GM12878 (cell line): Measurements from ENCODE around the gene KCNQ1. TPM values are rescaled to one million over a fixed set of nuclear protein-coding genes. Genes with fewer than 3 reads are reported as not detected.

Experiments used
- ATAC-seq: fragments of 200-7000 bp; cut with Tn5 transposase; 3 replicates; pipeline ENCODE4 v1.9.1; 2020; ENCODE audit warnings: mild to moderate bottlenecking, moderate library complexity
- BruUV-seq: library from RNA; stranded (reverse); fragments of 400-500 nt; replicated peaks from 2 replicates; lab custom pipeline; 2021; lab: Mats Ljungman, UMichigan
- CTCF ChIA-PET: fragments of 300-600 bp; sonication (Branson Sonifier 250); formaldehyde crosslinking; extraction: SDS; loops from one replicate; lab custom pipeline; 2021; ENCODE audit warnings: inconsistent platforms; lab: Yijun Ruan, JAX
- POLR2A ChIA-PET: fragments of 350-600 bp; formaldehyde crosslinking; extraction: SDS; loops from one replicate; lab custom pipeline; 2021; ENCODE audit warnings: inconsistent platforms; lab: Charles Lee
- RAD21 ChIA-PET: fragments of 300-600 bp; sonication (Branson Sonifier 250); formaldehyde crosslinking; loops from one replicate; lab custom pipeline; 2023; ENCODE audit warnings: antibody characterized with exemption; ENCODE audit not compliant: unreplicated experiment; lab: Charles Lee
- SMC1A ChIA-PET: fragments of 300-600 bp; sonication (Branson Sonifier 250); formaldehyde crosslinking; loops from one replicate; lab custom pipeline; 2023; ENCODE audit not compliant: unreplicated experiment, uncharacterized antibody; lab: Charles Lee
- DNase-seq: peaks from one replicate; pipeline ENCODE4 v3.0.0-alpha.2; 2011; ENCODE audit warnings: low read depth, low spot score
- FAIRE-seq: peaks from 3 replicates; lab custom pipeline; 2011; peaks lifted over from hg19 to GRCh38; lab: Jason Lieb, UNC
- H2AFZ ChIP-seq: 2 replicates; pipeline ENCODE4 v1.6.0; 2011; ENCODE audit warnings: low read depth, low read length, control low read depth; ENCODE audit not compliant: control insufficient read depth
- H3K27ac ChIP-seq: 2 replicates; pipeline ENCODE4 v1.5.1; 2011; ENCODE audit warnings: control low read depth; ENCODE audit not compliant: control insufficient read depth, insufficient read depth
- H3K27me3 ChIP-seq, 2 experiments: replicated peaks in 1 of 2; 2 replicates each; pipeline versions ENCODE4 v1.6.0 to v1.6.1; 2011; ENCODE audit warnings: low read length in 1 of 2; ENCODE audit not compliant: control insufficient read depth in 2 of 2, insufficient read depth in 2 of 2
- H3K36me3 ChIP-seq, 2 experiments: 2 replicates each; pipeline ENCODE4 v1.5.1; 2011; ENCODE audit warnings: low read length in 1 of 2; ENCODE audit not compliant: control insufficient read depth in 2 of 2, insufficient read depth in 2 of 2
- H3K4me1 ChIP-seq: 2 replicates; pipeline ENCODE4 v1.6.1; 2011; ENCODE audit warnings: mild to moderate bottlenecking, low read length, moderate library complexity, mixed read lengths; ENCODE audit not compliant: control insufficient read depth, insufficient read depth
- H3K4me2 ChIP-seq: 2 replicates; pipeline ENCODE4 v1.6.0; 2011; ENCODE audit warnings: control low read depth; ENCODE audit not compliant: control insufficient read depth, insufficient read depth
- H3K4me3 ChIP-seq: fragments of 200-600 bp; sonication (generic); 2 replicates; pipeline ENCODE4 v1.5.1; 2016
- H3K79me2 ChIP-seq: 2 replicates; pipeline ENCODE4 v1.6.0; 2011; ENCODE audit warnings: low read length; ENCODE audit not compliant: control insufficient read depth, insufficient read depth
- H3K9ac ChIP-seq: 2 replicates; pipeline ENCODE4 v1.8.0; 2011; ENCODE audit warnings: low read length, control low read depth, mixed read lengths; ENCODE audit not compliant: control insufficient read depth, insufficient read depth
- H3K9me3 ChIP-seq: replicated peaks from 3 replicates; pipeline ENCODE4 v1.5.1; 2011; ENCODE audit warnings: mild to moderate bottlenecking, low read length; ENCODE audit not compliant: control insufficient read depth, insufficient read depth
- H4K20me1 ChIP-seq: 2 replicates; pipeline ENCODE4 v1.6.0; 2011; ENCODE audit not compliant: control insufficient read depth, insufficient read depth
- ATF3 ChIP-seq: IDR thresholded peaks from 2 replicates; pipeline ENCODE4 v1.6.1; 2011; ENCODE audit warnings: low read depth, mild to moderate bottlenecking, low read length, moderate library complexity, borderline replicate concordance; ENCODE audit errors: extremely low read depth
- BACH1 ChIP-seq: fragments of 450-650 bp; IDR thresholded peaks from 2 replicates; pipeline ENCODE4 v1.6.1; 2017; ENCODE audit warnings: mild to moderate bottlenecking, borderline replicate concordance
- BCL11A ChIP-seq: IDR thresholded peaks from 2 replicates; pipeline ENCODE4 v1.6.1; 2011; ENCODE audit warnings: low read depth, low read length
- CBFB ChIP-seq: IDR thresholded peaks from 2 replicates; pipeline ENCODE4 v1.6.1; 2016; ENCODE audit warnings: antibody characterized with exemption, low read depth
- CBX3 ChIP-seq: fragments of 200-600 bp; sonication (generic); IDR thresholded peaks from 2 replicates; pipeline ENCODE4 v1.6.1; 2016; ENCODE audit warnings: low read depth, borderline replicate concordance
- E2F4 ChIP-seq: IDR thresholded peaks from 2 replicates; pipeline ENCODE4 v1.6.1; 2012; ENCODE audit warnings: low read depth, low read length, improper control_type of control experiment
- ETV6 ChIP-seq, 2 experiments: fragments of 450-650 bp in 1 of 2; IDR thresholded peaks in 1 of 2; conservative IDR thresholded peaks in 1 of 2; 2 replicates each; pipeline ENCODE4 v1.6.1; 2014; ENCODE audit warnings: antibody characterized with exemption in 1 of 2, borderline replicate concordance in 1 of 2, low read depth in 1 of 2, mild to moderate bottlenecking in 1 of 2, moderate library complexity in 1 of 2
- IRF3 ChIP-seq: fragments of 450-650 bp; IDR thresholded peaks from 2 replicates; pipeline ENCODE4 v1.6.1; 2014; ENCODE audit warnings: mild to moderate bottlenecking
- MTA3 ChIP-seq: IDR thresholded peaks from 2 replicates; pipeline ENCODE4 v1.6.1; 2012; ENCODE audit warnings: low read length, inconsistent platforms, borderline replicate concordance
- PML ChIP-seq: IDR thresholded peaks from 2 replicates; pipeline ENCODE4 v1.6.1; 2012; ENCODE audit warnings: low read length, inconsistent platforms
- POLR2AphosphoS2 ChIP-seq: IDR thresholded peaks from 2 replicates; pipeline ENCODE4 v1.6.1; 2011; ENCODE audit warnings: low read depth, mild to moderate bottlenecking, low read length, improper control_type of control experiment, moderate library complexity
- RAD21 ChIP-seq: IDR thresholded peaks from 2 replicates; pipeline ENCODE4 v1.6.1; 2011; ENCODE audit warnings: mild to moderate bottlenecking, low read depth, low read length, moderate library complexity; ENCODE audit not compliant: insufficient read depth
- SRF ChIP-seq, 2 experiments: IDR thresholded peaks; 2 replicates each; pipeline ENCODE4 v1.6.1; 2011; ENCODE audit warnings: low read depth in 2 of 2, low read length in 2 of 2, mild to moderate bottlenecking in 1 of 2, moderate library complexity in 1 of 2
- TCF3 ChIP-seq: IDR thresholded peaks from 2 replicates; pipeline ENCODE4 v1.6.1; 2012; ENCODE audit warnings: low read depth, mild to moderate bottlenecking, low read length, borderline replicate concordance; ENCODE audit not compliant: insufficient read depth
- TCF7 ChIP-seq: IDR thresholded peaks from 2 replicates; pipeline ENCODE4 v1.6.1; 2014; ENCODE audit warnings: antibody characterized with exemption, borderline replicate concordance
- ZNF274 ChIP-seq: IDR thresholded peaks from one replicate; pipeline ENCODE4 v1.8.0; 2011; ENCODE audit not compliant: insufficient read length, insufficient read depth
- WGBS: methylation state at CpG from one replicate; pipeline ENCODE4 v1.1.6; 2016; ENCODE audit warnings: low lambda C conversion rate; ENCODE audit not compliant: insufficient replicate concordance, insufficient coverage; ENCODE audit errors: missing lambda C conversion rate; 5-methylcytosine and 5-hydroxymethylcytosine counted together
- in situ Hi-C: fragments of 300-500 bp; cut with MboI; formaldehyde crosslinking; loops from 9 replicates; pipeline ENCODE4 v1.14.3; 2018; ENCODE audit warnings: mixed read lengths
- intact Hi-C: fragments of 100-400 bp; cut with micrococcal nuclease; formaldehyde crosslinking; loops from one replicate; pipeline ENCODE4 v1.14.2; 2022; ENCODE audit not compliant: unreplicated experiment
- polyA plus RNA-seq, 11 experiments: library from polyadenylated mRNA; depleted of rRNA in 4 of 11; unstranded in 6 of 11; stranded (reverse) in 5 of 11; fragments of >200 nt; fragmentation: Nextera tagmentation in 4 of 11; fragmentation: Illumina TruSeq in 1 of 11; extraction: Ambion mirVana in 4 of 11; extraction: Trizol in 1 of 11; gene quantifications; 1 replicate in 1 of 11; 2 replicates in 10 of 11; pipeline versions ENCODE4 v1.2.1 to v1.2.3, GENCODE V29; 2011 to 2016; ENCODE audit warnings: inconsistent platforms in 2 of 11, missing spikeins in 2 of 11, low read depth in 1 of 11
- total RNA-seq, 4 experiments: library from RNA; depleted of rRNA in 3 of 4; stranded (reverse); fragments of >200 nt in 3 of 4; fragmentation: Illumina TruSeq in 1 of 4; extraction: Trizol in 1 of 4; gene quantifications; 2 replicates each; pipeline versions ENCODE4 v1.2.1 to v1.2.3, GENCODE V29; 2013 to 2021

KCNQ1 gene
- total and polyA plus RNA-seq, 10 of the 15 experiments (the other 5 are each of a cell fraction or from before 2014, with no cell fraction given): 0.03 to 0.15 (median 0.12) TPM; not detected in 7

GRCh38 chr11:2548596-2548995, 103.8 kb downstream of the KCNQ1 start:
- SMC1A ChIA-PET: no interaction called here
- in situ Hi-C loops: no loop called here
- BruUV-seq: no TSS peak
- H3K4me3 ChIP-seq: no peak overlapping the region
- no peaks in the 10 kb centered on the region for H3K79me2 ChIP-seq
- no peak overlapping the region for H3K4me2 ChIP-seq
- intact Hi-C loops: no loop called here
- no peaks in the 10 kb centered on the region for H3K4me1 ChIP-seq
- 61% methylated on average over 12 of the region's 12 CpGs for WGBS
- no peaks in the 10 kb centered on the region for H4K20me1 ChIP-seq
- CTCF ChIA-PET: no interaction called here
- H3K9ac ChIP-seq: no peak overlapping the region
- POLR2A ChIA-PET: no interaction called here
- no peak for TF ChIP-seq RAD21
- no peak for TF ChIP-seq POLR2AphosphoS2
- TF ChIP-seq IRF3: no peak
- TF ChIP-seq SRF (IDR thresholded peaks at IDR 0.05; ENCODE audit: low read depth in 2 of 2, low read length in 2 of 2): no peak
- no peak for TF ChIP-seq MTA3
- TF ChIP-seq CBFB: no peak
- TF ChIP-seq TCF7: no peak
- TF ChIP-seq ATF3: no peak
- no peak for TF ChIP-seq BACH1
- no peak for TF ChIP-seq ETV6 (conservative IDR thresholded peaks at IDR 0.05 in 1 of 2, IDR thresholded peaks at IDR 0.05 in 1 of 2; ENCODE audit: borderline replicate concordance in 1 of 2, low read depth in 1 of 2)
- TF ChIP-seq ZNF274: no peak
- no peak for TF ChIP-seq BCL11A
- TF ChIP-seq PML: no peak
- no peak for TF ChIP-seq CBX3
- TF ChIP-seq TCF3: no peak
- TF ChIP-seq E2F4: no peak
- H3K36me3 ChIP-seq: no peaks in the 10 kb centered on the region
- H3K27ac ChIP-seq: no peak overlapping the region
- no peaks in the 10 kb centered on the region; a peak in 2 of 4 replicates for H3K27me3 ChIP-seq
- RAD21 ChIA-PET: no interaction called here
- no peak for FAIRE-seq
- DNase-seq: no peak
- no peak overlapping the region for H2AFZ ChIP-seq
- H3K9me3 ChIP-seq: no peaks in the 10 kb centered on the region
- ATAC-seq: no peak
